Coronary artery (tissue), 2 donors: ENCODE measurements around the gene GABBR2.

Experiments used
- DNase-seq: peaks from one replicate; pipeline ENCODE4 v3.0.0-alpha.2; 2017; ENCODE audit warnings: low spot score
- H3K27ac ChIP-seq, 2 donors: fragments of 200-600 bp; sonication (generic); one replicate each; pipeline ENCODE4 v1.5.1; 2016 to 2019
- H3K4me3 ChIP-seq: fragments of 200-600 bp; sonication (generic); 2 replicates; pipeline ENCODE4 v1.5.1; 2016; ENCODE audit warnings: mild to moderate bottlenecking, moderate library complexity
- TF ChIP-seq, protein P1 (sequence below): fragments of 200-600 bp; sonication (generic); IDR thresholded peaks from one replicate; pipeline ENCODE4 v1.5.1; 2019; ENCODE audit warnings: antibody characterized with exemption

GABBR2 gene

DNA sequence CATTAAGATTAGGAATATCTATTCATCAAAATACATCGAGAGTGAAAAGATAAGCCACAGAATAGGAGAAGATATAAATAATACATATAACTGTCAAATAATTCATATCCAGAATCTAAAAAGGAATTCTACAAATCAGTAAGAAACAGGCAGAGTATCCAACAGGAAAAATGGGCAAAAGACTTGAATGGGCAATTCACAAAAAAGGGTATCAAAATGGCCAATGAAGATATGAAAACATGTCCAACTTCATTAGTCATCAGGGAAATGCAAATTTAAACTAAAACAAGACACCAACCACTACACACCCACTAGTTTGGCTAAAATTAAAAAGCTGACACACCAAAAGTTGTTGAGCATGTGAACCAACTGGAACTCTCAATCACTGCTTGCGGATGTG lies 246.4 kb downstream of the GABBR2 start:
- no peak overlapping the region for H3K27ac ChIP-seq
- H3K4me3 ChIP-seq, result no peak overlapping the region
- DNase-seq, result no peak
- TF ChIP-seq, protein P1, sequence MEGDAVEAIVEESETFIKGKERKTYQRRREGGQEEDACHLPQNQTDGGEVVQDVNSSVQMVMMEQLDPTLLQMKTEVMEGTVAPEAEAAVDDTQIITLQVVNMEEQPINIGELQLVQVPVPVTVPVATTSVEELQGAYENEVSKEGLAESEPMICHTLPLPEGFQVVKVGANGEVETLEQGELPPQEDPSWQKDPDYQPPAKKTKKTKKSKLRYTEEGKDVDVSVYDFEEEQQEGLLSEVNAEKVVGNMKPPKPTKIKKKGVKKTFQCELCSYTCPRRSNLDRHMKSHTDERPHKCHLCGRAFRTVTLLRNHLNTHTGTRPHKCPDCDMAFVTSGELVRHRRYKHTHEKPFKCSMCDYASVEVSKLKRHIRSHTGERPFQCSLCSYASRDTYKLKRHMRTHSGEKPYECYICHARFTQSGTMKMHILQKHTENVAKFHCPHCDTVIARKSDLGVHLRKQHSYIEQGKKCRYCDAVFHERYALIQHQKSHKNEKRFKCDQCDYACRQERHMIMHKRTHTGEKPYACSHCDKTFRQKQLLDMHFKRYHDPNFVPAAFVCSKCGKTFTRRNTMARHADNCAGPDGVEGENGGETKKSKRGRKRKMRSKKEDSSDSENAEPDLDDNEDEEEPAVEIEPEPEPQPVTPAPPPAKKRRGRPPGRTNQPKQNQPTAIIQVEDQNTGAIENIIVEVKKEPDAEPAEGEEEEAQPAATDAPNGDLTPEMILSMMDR, result no peak

DNA sequence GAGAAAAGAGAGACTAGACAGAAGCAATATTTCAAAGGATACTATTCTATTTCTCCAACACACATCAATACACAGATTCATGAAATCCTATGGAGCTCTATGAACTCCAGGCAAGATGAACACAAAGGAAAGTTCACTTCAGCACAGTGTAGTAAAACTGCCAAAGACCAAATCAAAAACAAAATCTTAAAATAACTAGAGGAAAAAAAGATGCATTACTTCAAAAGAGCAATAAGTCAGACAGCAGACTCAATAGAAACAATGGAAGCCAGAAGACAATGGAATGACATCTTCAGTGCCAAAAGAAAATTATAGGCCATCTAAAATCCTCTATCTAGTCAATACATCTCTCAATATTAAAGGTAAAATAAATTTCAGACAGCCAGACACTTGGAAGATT lies 248.0 kb downstream of the GABBR2 start:
- TF ChIP-seq, protein P1, result no peak
- no peak overlapping the region for H3K4me3 ChIP-seq
- no peak for DNase-seq
- no peak overlapping the region for H3K27ac ChIP-seq

DNA sequence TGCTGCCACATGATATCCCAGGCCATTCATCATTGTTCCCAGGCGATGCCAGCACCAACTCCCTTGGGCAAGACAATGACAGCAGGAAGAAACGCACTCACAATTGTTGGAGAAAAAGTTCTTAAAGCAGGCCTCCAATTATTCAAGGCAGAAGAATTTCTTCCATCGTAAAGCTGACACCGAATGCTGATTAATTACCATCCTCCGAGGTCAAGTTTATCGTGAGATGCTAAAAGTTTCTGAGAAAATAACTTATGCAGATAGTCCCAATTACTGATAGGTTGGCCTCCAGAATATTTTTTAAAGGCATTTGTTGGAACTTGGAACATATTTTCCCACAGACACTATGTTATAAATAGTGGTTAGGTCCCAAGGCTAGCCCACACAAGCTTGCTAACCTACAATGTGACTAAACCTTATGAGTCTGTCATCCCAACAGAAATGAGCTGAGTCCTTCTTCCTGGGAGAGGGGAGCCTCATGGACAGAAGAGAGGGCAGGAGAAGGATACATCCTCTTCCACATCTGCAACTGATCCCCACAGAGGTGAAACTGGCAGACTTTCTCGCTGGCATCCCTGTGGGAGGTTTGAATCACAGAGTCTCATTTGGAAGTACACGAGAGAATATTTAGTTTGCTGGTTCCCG lies 250.9 kb downstream of the GABBR2 start:
- TF ChIP-seq, protein P1, result no peak
- Histone ChIP-seq H3K4me3 (no peak overlapping the region), H3K27ac (no peak overlapping the region)
- DNase-seq, result no peak

DNA sequence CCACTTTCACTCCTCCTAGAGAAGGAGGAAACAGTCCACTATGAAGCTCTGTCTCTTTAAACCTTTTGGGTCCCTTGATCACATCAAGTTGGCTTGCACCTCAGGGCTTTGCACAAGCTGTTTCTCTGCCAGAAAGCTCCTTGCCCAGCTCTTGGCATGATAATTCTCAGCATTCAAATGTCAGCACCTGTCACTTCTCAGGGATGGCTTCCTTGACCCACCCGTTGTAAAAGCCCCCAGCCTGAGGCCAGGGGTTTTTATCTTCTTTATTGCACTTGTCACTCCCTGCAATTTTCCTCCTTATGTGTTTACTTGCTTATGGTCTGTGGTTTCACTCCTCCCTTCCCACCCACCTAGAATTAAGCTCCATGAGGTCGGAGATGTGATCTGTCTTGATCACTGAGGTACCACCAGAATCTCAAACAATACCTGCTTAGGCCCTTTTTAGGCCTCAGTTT lies 252.6 kb downstream of the GABBR2 start:
- TF ChIP-seq, protein P1, result no peak
- DNase-seq, result peak; percentile 33
- H3K4me3 ChIP-seq, result no peak overlapping the region
- H3K27ac ChIP-seq, result no peak overlapping the region

DNA sequence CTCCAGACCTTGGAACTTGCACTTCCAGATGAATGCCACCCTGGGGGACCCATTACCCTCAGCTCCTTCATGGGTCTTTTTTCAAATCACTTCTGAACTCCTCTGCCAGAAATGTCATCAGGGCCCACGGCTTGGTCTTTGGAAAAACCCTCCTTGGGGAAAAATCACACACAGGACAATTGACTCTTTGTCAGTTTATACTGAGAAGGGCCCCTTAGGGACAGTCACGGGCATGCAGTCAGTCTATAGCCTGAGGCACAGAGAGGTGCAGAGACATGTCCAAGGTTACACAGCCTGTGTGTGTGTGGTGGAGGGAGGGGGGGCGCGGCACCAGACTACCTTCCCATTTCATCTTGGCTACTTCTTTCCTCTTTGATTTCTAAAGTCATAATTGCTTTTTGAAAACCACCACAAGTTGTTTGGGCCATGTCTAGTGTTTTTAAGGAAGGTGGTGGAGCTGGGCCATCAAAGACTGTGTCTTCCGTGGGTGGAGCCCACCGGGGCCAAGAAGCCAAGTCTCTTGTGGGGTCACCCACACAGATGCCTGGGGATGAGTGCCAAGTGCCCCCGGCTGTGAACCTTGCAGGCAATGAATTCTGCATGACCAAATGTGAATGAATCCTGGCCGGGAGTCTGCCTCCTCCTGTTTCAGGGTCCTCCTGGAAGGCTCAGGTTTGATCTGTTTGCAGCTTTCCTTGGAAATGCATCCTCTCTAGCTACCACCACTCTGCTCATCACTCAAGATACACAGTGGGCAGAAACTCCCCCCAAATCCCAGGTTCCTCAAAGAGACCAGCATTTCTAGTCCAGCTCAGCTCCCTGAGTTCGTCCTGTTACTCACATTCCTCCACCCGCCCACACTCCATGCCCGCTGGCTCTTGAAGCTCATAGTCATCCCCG lies 253.2 kb downstream of the GABBR2 start:
- TF ChIP-seq, protein P1, result no peak
- H3K27ac ChIP-seq, result no peak overlapping the region
- no peak overlapping the region for H3K4me3 ChIP-seq
- DNase-seq, result peak; percentile 61

DNA sequence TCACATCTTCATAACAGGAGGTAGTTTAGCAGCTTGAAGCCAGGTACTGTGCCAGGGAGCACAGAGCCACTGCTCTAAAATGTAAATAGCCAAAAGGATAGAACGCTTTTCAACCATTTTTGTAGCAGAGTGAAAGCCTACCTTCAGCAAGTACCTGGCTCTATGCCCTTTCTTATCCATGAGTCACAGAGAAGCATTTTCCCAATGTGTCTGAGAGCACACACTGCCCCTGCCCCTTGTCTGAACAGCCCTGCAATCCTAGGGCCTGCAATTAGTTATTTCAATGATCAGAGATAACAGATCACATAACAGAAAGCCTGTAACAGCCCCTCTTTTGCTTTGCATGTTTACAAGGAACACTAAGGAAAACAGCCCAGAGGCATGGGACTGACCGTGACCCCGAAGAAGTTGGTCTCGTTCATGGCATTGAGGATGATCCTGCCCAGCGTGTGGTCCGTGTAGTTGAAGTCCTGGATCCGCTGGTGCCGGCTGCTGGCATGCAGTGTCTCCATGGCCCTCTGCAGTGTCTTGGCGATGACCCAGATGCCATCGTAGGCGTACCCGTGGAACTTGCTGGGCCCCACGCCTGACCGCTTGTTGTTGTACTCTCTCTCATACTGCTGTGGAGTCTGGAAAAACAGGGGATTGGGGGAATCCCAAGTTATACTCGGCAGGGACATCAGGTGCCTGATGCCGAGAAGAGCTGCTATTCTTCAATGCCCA lies 255.0 kb downstream of the GABBR2 start:
- no peak overlapping the region for H3K27ac ChIP-seq
- peak; percentile 36 for DNase-seq
- TF ChIP-seq, protein P1, result no peak
- no peak overlapping the region for H3K4me3 ChIP-seq
